MM.1S (cell line): ENCODE measurements around the gene NTM.

ENCODE experiments used
- DNase-seq: peaks from one replicate; pipeline ENCODE4 v3.0.0-alpha.2; 2015
- H2AFZ ChIP-seq: fragments of 300-600 bp; sonication (generic); 2 replicates; pipeline ENCODE4 v1.6.0; 2016; ENCODE audit warnings: antibody characterized with exemption, low read length
- H3F3A ChIP-seq: fragments of 300-600 bp; sonication (generic); 2 replicates; pipeline ENCODE4 v1.6.1; 2016; ENCODE audit warnings: mild to moderate bottlenecking, antibody characterized with exemption, low read length, moderate library complexity, mixed read lengths; ENCODE audit not compliant: insufficient read depth
- H3K27ac ChIP-seq: fragments of 300-600 bp; sonication (generic); 2 replicates; pipeline ENCODE4 v1.5.1; 2016; ENCODE audit warnings: mild to moderate bottlenecking, low read length
- H3K27me3 ChIP-seq: fragments of 300-600 bp; sonication (generic); replicated peaks from 2 replicates; pipeline ENCODE4 v1.6.0; 2016; ENCODE audit warnings: low read length; ENCODE audit not compliant: insufficient read depth
- H3K36me3 ChIP-seq: fragments of 300-600 bp; sonication (generic); replicated peaks from 2 replicates; pipeline ENCODE4 v1.6.1; 2016; ENCODE audit warnings: mild to moderate bottlenecking, low read length, mixed read lengths; ENCODE audit not compliant: insufficient read depth
- H3K4me1 ChIP-seq: fragments of 300-600 bp; sonication (generic); 2 replicates; pipeline ENCODE4 v1.6.1; 2016; ENCODE audit warnings: low read length, mixed read lengths
- H3K4me2 ChIP-seq: fragments of 300-600 bp; sonication (generic); 2 replicates; pipeline ENCODE4 v1.6.0; 2016; ENCODE audit warnings: low read depth, low read length
- H3K4me3 ChIP-seq: fragments of 300-600 bp; sonication (generic); 2 replicates; pipeline ENCODE4 v1.5.1; 2016; ENCODE audit warnings: low read length, mixed read lengths
- H3K79me2 ChIP-seq: fragments of 300-600 bp; sonication (generic); 2 replicates; pipeline ENCODE4 v1.6.1; 2016; ENCODE audit warnings: mixed run types, low read length, mixed read lengths
- H3K9ac ChIP-seq: fragments of 300-600 bp; sonication (generic); 2 replicates; pipeline ENCODE4 v1.6.1; 2016; ENCODE audit warnings: low read length, mixed read lengths
- H3K9me2 ChIP-seq: fragments of 300-600 bp; sonication (generic); replicated peaks from 2 replicates; pipeline ENCODE4 v1.6.1; 2016; ENCODE audit warnings: mild to moderate bottlenecking, low read length, mixed read lengths; ENCODE audit not compliant: insufficient read depth
- H3K9me3 ChIP-seq: fragments of 300-600 bp; sonication (generic); replicated peaks from 2 replicates; pipeline ENCODE4 v1.6.1; 2016; ENCODE audit warnings: mild to moderate bottlenecking, low read length, mixed read lengths; ENCODE audit not compliant: insufficient read depth
- H4K20me1 ChIP-seq: fragments of 300-600 bp; sonication (generic); 2 replicates; pipeline ENCODE4 v1.6.1; 2016; ENCODE audit warnings: mild to moderate bottlenecking, low read length, moderate library complexity, mixed read lengths; ENCODE audit not compliant: insufficient read depth
- EZH2 ChIP-seq: fragments of 300-600 bp; sonication (generic); optimal IDR thresholded peaks from 2 replicates; pipeline ENCODE3; 2017; ENCODE audit warnings: low read depth, mild to moderate bottlenecking, antibody characterized with exemption, low read length, mixed read lengths
- EZH2phosphoT487 ChIP-seq: fragments of 300-600 bp; sonication (generic); IDR thresholded peaks from 2 replicates; pipeline ENCODE4 v1.6.1; 2018; ENCODE audit warnings: antibody characterized with exemption, low read length
- TF ChIP-seq, protein P1 (sequence below): fragments of 300-600 bp; sonication (generic); IDR thresholded peaks from 2 replicates; pipeline ENCODE4 v1.5.1; 2016; ENCODE audit warnings: antibody characterized with exemption, low read length, mixed read lengths

The NTM gene

GRCh38 chr11:131670876-131671275 is 300.5 kb downstream of the NTM start:
- TF ChIP-seq EZH2 (no peak), EZH2phosphoT487 (no peak)
- TF ChIP-seq, protein P1, sequence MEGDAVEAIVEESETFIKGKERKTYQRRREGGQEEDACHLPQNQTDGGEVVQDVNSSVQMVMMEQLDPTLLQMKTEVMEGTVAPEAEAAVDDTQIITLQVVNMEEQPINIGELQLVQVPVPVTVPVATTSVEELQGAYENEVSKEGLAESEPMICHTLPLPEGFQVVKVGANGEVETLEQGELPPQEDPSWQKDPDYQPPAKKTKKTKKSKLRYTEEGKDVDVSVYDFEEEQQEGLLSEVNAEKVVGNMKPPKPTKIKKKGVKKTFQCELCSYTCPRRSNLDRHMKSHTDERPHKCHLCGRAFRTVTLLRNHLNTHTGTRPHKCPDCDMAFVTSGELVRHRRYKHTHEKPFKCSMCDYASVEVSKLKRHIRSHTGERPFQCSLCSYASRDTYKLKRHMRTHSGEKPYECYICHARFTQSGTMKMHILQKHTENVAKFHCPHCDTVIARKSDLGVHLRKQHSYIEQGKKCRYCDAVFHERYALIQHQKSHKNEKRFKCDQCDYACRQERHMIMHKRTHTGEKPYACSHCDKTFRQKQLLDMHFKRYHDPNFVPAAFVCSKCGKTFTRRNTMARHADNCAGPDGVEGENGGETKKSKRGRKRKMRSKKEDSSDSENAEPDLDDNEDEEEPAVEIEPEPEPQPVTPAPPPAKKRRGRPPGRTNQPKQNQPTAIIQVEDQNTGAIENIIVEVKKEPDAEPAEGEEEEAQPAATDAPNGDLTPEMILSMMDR, result no peak

DNA sequence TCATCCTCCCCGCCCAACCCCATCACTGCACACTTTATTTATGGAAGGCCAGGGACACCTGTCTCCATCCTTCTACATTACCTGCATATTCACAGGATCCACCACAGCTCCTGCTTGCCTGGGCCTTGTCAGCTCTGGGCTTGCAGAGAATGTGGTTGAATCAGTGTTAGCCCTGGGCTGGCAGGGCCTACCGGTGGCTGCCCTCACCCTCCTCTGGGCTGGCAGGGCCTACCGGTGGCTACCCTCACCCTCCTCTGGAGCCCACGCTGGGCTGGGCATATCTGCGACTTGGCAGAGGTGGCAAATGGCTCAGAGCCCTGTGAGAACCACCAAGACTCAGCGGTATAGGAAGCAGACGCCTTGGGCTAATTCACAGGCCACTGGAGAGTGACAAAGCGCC is 300.9 kb downstream of the NTM start:
- no peak overlapping the region for H2AFZ ChIP-seq
- H3K4me3 ChIP-seq, result no peak overlapping the region
- H4K20me1 ChIP-seq, result no peaks in the 10 kb centered on the region
- H3F3A ChIP-seq, result no peaks in the 10 kb centered on the region
- H3K79me2 ChIP-seq, result no peaks in the 10 kb centered on the region
- H3K36me3 ChIP-seq, result no peaks in the 10 kb centered on the region
- no peak for DNase-seq
- H3K9me2 ChIP-seq, result no peaks in the 10 kb centered on the region
- no peaks in the 10 kb centered on the region for H3K27me3 ChIP-seq
- no peak overlapping the region for H3K27ac ChIP-seq
- no peak overlapping the region for H3K9ac ChIP-seq
- no peaks in the 10 kb centered on the region for H3K9me3 ChIP-seq
- no peak for TF ChIP-seq EZH2phosphoT487
- TF ChIP-seq, protein P1, result no peak
- H3K4me2 ChIP-seq, result no peak overlapping the region
- no peaks in the 10 kb centered on the region for H3K4me1 ChIP-seq

More at GRCh38 chr11:131670876-131671275, 300.5 kb downstream of the NTM start:
- Histone ChIP-seq H3K9me2 (no peaks in the 10 kb centered on the region), H3F3A (no peaks in the 10 kb centered on the region), H3K9me3 (no peaks in the 10 kb centered on the region), H4K20me1 (no peaks in the 10 kb centered on the region), H2AFZ (no peak overlapping the region), H3K4me1 (no peaks in the 10 kb centered on the region), H3K4me2 (no peak overlapping the region), H3K9ac (no peak overlapping the region), H3K27ac (no peak overlapping the region), H3K36me3 (no peaks in the 10 kb centered on the region), H3K79me2 (no peaks in the 10 kb centered on the region), H3K4me3 (no peak overlapping the region), H3K27me3 (no peaks in the 10 kb centered on the region)
- no peak for DNase-seq

DNA sequence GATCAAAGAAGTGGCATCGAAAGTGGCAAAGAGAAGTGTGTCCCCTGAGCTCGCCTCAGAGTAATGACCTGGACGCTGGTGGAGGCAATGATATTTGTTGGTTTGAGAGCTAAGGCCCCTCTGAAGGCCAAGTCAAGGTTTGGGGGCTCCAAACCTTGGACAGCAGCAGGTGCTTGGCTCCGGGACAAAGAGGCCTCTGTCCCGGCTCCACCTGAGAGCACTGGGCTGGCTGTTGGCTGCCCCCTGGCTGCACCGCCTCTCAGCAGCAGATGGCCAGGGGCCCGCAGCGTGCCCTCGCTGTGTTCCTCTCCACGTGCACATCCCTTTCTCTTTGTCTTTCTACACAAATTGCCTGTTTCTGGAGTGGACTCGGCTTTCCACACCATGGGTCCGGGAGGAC is 301.3 kb downstream of the NTM start:
- H3K9ac ChIP-seq, result no peak overlapping the region

More for the DNA sequence above, 301.3 kb downstream of the NTM start:
- Histone ChIP-seq H2AFZ (no peak overlapping the region), H3K79me2 (no peaks in the 10 kb centered on the region), H3K27ac (no peak overlapping the region), H3K4me3 (no peak overlapping the region), H3K9me3 (no peaks in the 10 kb centered on the region), H3K36me3 (no peaks in the 10 kb centered on the region), H3K9me2 (no peaks in the 10 kb centered on the region), H3K4me2 (no peak overlapping the region), H3K4me1 (no peaks in the 10 kb centered on the region), H3F3A (no peaks in the 10 kb centered on the region), H3K27me3 (no peaks in the 10 kb centered on the region), H4K20me1 (no peaks in the 10 kb centered on the region)
- no peak for TF ChIP-seq EZH2
- no peak for TF ChIP-seq EZH2phosphoT487
- TF ChIP-seq, protein P1, result no peak
- DNase-seq, result no peak
